ENCODE data around the gene CRB1.

CRB1 gene

GRCh38 chr1:197343663-197344273, 75.7 kb downstream of the CRB1 start:
- no peaks in the 10 kb centered on the region for H3K4me1 ChIP-seq (ENCODE audit: control insufficient read depth, insufficient read depth, low read length)
- no peak overlapping the region for H3K4me3 ChIP-seq (ENCODE audit: low read depth, low read length)
- POLR2A ChIA-PET: no interaction called here
- no peaks in the 10 kb centered on the region for H3K9me3 ChIP-seq (ENCODE audit: control insufficient read depth, insufficient read depth, low read depth, low read length)
- H3K36me3 ChIP-seq (ENCODE audit: control insufficient read depth in 2 of 2, insufficient read depth in 1 of 2, low read length in 2 of 2): no peaks in the 10 kb centered on the region
- CTCF ChIA-PET: interaction anchor here (0.7 to 3.4 kb wide), 3 partner anchors 13 to 291 kb away, joined by 3 to 11 read pairs (median 4); no protein-coding TSS in a partner anchor
- no peak overlapping the region for H3K27ac ChIP-seq (ENCODE audit: extremely low read depth, low read depth, low read length)
- no peak for TF ChIP-seq ZNF19 (tag by site-specific recombination; IDR thresholded peaks at IDR 0.05; ENCODE audit: low read depth)
- no peak for TF ChIP-seq ZNF660 (tag by site-specific recombination; IDR thresholded peaks at IDR 0.05)
- no peak for TF ChIP-seq REST (tag by site-specific recombination; IDR thresholded peaks at IDR 0.05)
- no peak for TF ChIP-seq ZNF311 (tag by site-specific recombination; IDR thresholded peaks at IDR 0.05; ENCODE audit: borderline replicate concordance)
- no peak for TF ChIP-seq ZNF560 (tag by site-specific recombination; IDR thresholded peaks at IDR 0.05; ENCODE audit: borderline replicate concordance)
- TF ChIP-seq ZNF558 (tag by site-specific recombination; IDR thresholded peaks at IDR 0.05): no peak
- TF ChIP-seq ZNF514 (tag by site-specific recombination; IDR thresholded peaks at IDR 0.05): no peak
- no peak for TF ChIP-seq ZNF561 (tag by site-specific recombination; IDR thresholded peaks at IDR 0.05; ENCODE audit: borderline replicate concordance)
- TF ChIP-seq TRIM28 (IDR thresholded peaks at IDR 0.05; ENCODE audit: borderline replicate concordance, low read length): no peak
- TF ChIP-seq ZNF585B (tag by site-specific recombination; IDR thresholded peaks at IDR 0.05): no peak
- TF ChIP-seq ZNF37A (tag by site-specific recombination; IDR thresholded peaks at IDR 0.05): no peak
- TF ChIP-seq ZSCAN4 (tag by site-specific recombination; IDR thresholded peaks at IDR 0.05): no peak
- TF ChIP-seq SP3 (tag by site-specific recombination; IDR thresholded peaks at IDR 0.05): no peak
- TF ChIP-seq ZNF114 (tag by site-specific recombination; IDR thresholded peaks at IDR 0.05): no peak
- TF ChIP-seq KLF9 (tag by site-specific recombination; IDR thresholded peaks at IDR 0.05; ENCODE audit: low read depth): no peak
- no peak for TF ChIP-seq ZBTB48 (tag by site-specific recombination; IDR thresholded peaks at IDR 0.05)
- TF ChIP-seq ZBTB11 (tag by site-specific recombination; conservative IDR thresholded peaks at IDR 0.05; ENCODE audit: low read depth): no peak
- TF ChIP-seq TSHZ1 (tag by site-specific recombination; IDR thresholded peaks at IDR 0.05; ENCODE audit: borderline replicate concordance): no peak
